Panc1 (cell line): ENCODE measurements around the gene NTM. TPM values are rescaled to one million over a fixed set of nuclear protein-coding genes. Genes with fewer than 3 reads are reported as not detected.

Experiments used
- ATAC-seq: fragments of 200-7000 bp; cut with Tn5 transposase; 2 replicates; pipeline ENCODE4 v1.9.1; 2020; ENCODE audit warnings: mild to moderate bottlenecking, moderate library complexity
- BruUV-seq: library from RNA; stranded (reverse); fragments of 400-500 nt; replicated peaks from 2 replicates; lab custom pipeline; 2021; lab: Mats Ljungman, UMichigan
- CTCF ChIA-PET: fragments of 300-600 bp; sonication (Branson Sonifier 250); formaldehyde crosslinking; loops from one replicate; lab custom pipeline; 2022; ENCODE audit warnings: antibody characterized with exemption; lab: Charles Lee
- POLR2A ChIA-PET: fragments of 300-600 bp; sonication (Branson Sonifier 250); formaldehyde crosslinking; loops from one replicate; lab custom pipeline; 2022; ENCODE audit warnings: antibody characterized with exemption; lab: Charles Lee
- DNase-seq: peaks from one replicate; pipeline ENCODE4 v3.0.0-alpha.2; 2010; ENCODE audit warnings: low read depth, low spot score
- H3K27ac ChIP-seq: 2 replicates; pipeline ENCODE4 v1.5.1; 2011; ENCODE audit warnings: mild to moderate bottlenecking, low read length, inconsistent platforms
- H3K27me3 ChIP-seq: fragments of 200-500 bp; sonication (Bioruptor generic); 2 replicates; pipeline ENCODE4 v1.6.0; 2014; ENCODE audit warnings: low read length, inconsistent platforms; ENCODE audit not compliant: control insufficient read depth, insufficient read depth
- H3K36me3 ChIP-seq: fragments of 200-500 bp; sonication (Bioruptor generic); 2 replicates; pipeline ENCODE4 v1.5.1; 2014; ENCODE audit warnings: inconsistent platforms, mild to moderate bottlenecking, low read length, moderate library complexity; ENCODE audit not compliant: control insufficient read depth, insufficient read depth
- H3K4me1 ChIP-seq: 2 replicates; pipeline ENCODE4 v1.5.1; 2011; ENCODE audit warnings: inconsistent platforms, mild to moderate bottlenecking, low read length, moderate library complexity; ENCODE audit not compliant: control insufficient read depth, insufficient read depth
- H3K4me3 ChIP-seq, 2 experiments: 2 replicates each; pipeline ENCODE4 v1.5.1; 2011 to 2012; ENCODE audit warnings: low read depth in 2 of 2, low read length in 2 of 2, mild to moderate bottlenecking in 2 of 2, inconsistent platforms in 1 of 2, moderate library complexity in 1 of 2
- H3K9me3 ChIP-seq: fragments of 200-500 bp; sonication (Bioruptor generic); 2 replicates; pipeline ENCODE4 v1.5.1; 2014; ENCODE audit warnings: low read depth, mild to moderate bottlenecking, inconsistent platforms, low read length, moderate library complexity; ENCODE audit not compliant: control insufficient read depth, insufficient read depth
- CTCF ChIP-seq: fragments of 450-650 bp; IDR thresholded peaks from 2 replicates; pipeline ENCODE4 v1.5.1; 2017; ENCODE audit warnings: mild to moderate bottlenecking
- POLR2AphosphoS5 ChIP-seq: IDR thresholded peaks from 2 replicates; pipeline ENCODE4 v1.6.1; 2012; ENCODE audit warnings: mild to moderate bottlenecking, low read depth, low read length, moderate library complexity
- REST ChIP-seq, 2 experiments: IDR thresholded peaks; 2 replicates each; pipeline ENCODE4 v1.6.1; 2011 to 2012; ENCODE audit warnings: low read depth in 2 of 2, control low read depth in 1 of 2, low read length in 1 of 2, mild to moderate bottlenecking in 1 of 2, moderate library complexity in 1 of 2; ENCODE audit not compliant: insufficient read depth in 1 of 2
- SIN3A ChIP-seq: IDR thresholded peaks from 2 replicates; pipeline ENCODE4 v1.6.1; 2012; ENCODE audit warnings: low read depth, mild to moderate bottlenecking, low read length, moderate library complexity, borderline replicate concordance; ENCODE audit not compliant: insufficient read depth
- TCF7L2 ChIP-seq: IDR thresholded peaks from 2 replicates; pipeline ENCODE4 v1.6.1; 2011; ENCODE audit warnings: mild to moderate bottlenecking, low read depth, low read length, inconsistent platforms
- in situ Hi-C: cut with HindIII; loops from 2 replicates; pipeline ENCODE4 v1.10.0; 2016; ENCODE audit warnings: low sequenced_read_pairs, low pct_unique_long_range_greater_than_20kb
- intact Hi-C: fragments of 100-400 bp; cut with micrococcal nuclease; formaldehyde crosslinking; loops from one replicate; pipeline ENCODE4 v1.10.0; 2022; ENCODE audit not compliant: unreplicated experiment
- total RNA-seq: library from RNA; stranded (reverse); gene quantifications from one replicate; pipeline ENCODE4 v1.2.1, GENCODE V29; 2021; ENCODE audit not compliant: unreplicated experiment

The NTM gene
- total RNA-seq, 1 experiment from 2014 or later = 0.10 TPM

- no peak for DNase-seq
- H3K4me3 ChIP-seq = no peak overlapping the region
- CTCF ChIA-PET = no interaction called here
- no peaks in the 10 kb centered on the region for H3K9me3 ChIP-seq
- intact Hi-C loops = no loop called here
- no peak overlapping the region for H3K27ac ChIP-seq
- ATAC-seq = no peak
- TF ChIP-seq TCF7L2 (no peak), SIN3A (no peak), CTCF (no peak), POLR2AphosphoS5 (no peak), REST (IDR thresholded peaks at IDR 0.05; ENCODE audit: insufficient read depth in 1 of 2, low read depth in 2 of 2, low read length in 1 of 2) (no peak)
- POLR2A ChIA-PET = interaction anchor here (0.6 kb wide), 1 partner anchor 25 kb away, joined by 3 read pairs; no protein-coding TSS in a partner anchor
- no TSS peak for BruUV-seq
- H3K4me1 ChIP-seq = no peaks in the 10 kb centered on the region
- H3K36me3 ChIP-seq = no peaks in the 10 kb centered on the region
- 0 out of 2 replicates have a peak, but pooled peaks cover 2% of the 10 kb centered on the region for H3K27me3 ChIP-seq
- in situ Hi-C loops = no loop called here
Observed at GRCh38 chr11:132254906-132255305, 884.5 kb downstream of the NTM start.

GRCh38 chr11:132256528-132257279, 886.3 kb downstream of the NTM start:
- Histone ChIP-seq H3K36me3 (no peaks in the 10 kb centered on the region), H3K4me3 (no peak overlapping the region), H3K4me1 (no peaks in the 10 kb centered on the region), H3K27me3 (0 out of 2 replicates have a peak, but pooled peaks cover 2% of the 10 kb centered on the region), H3K9me3 (no peaks in the 10 kb centered on the region), H3K27ac (no peak overlapping the region)
- TF ChIP-seq SIN3A (no peak), TCF7L2 (no peak), CTCF (no peak), POLR2AphosphoS5 (no peak), REST (IDR thresholded peaks at IDR 0.05; ENCODE audit: insufficient read depth in 1 of 2, low read depth in 2 of 2, low read length in 1 of 2) (no peak)
- BruUV-seq = no TSS peak
- POLR2A ChIA-PET = no interaction called here
- CTCF ChIA-PET = no interaction called here
- DNase-seq (no peak), ATAC-seq (no peak)
- in situ Hi-C loops (no loop called here), intact Hi-C loops (no loop called here)
